HEK293 (cell line): ENCODE data around the gene ADRM1.

Source experiments
- GLIS2 ChIP-seq: fragments of 450-650 bp; formaldehyde crosslinking; IDR thresholded peaks from 2 replicates; pipeline ENCODE4 v1.5.1; 2016; ENCODE audit warnings: missing biosample characterization, missing genetic modification characterization
- HIC1 ChIP-seq: fragments of 450-650 bp; formaldehyde crosslinking; IDR thresholded peaks from 2 replicates; pipeline ENCODE4 v1.5.1; 2016; ENCODE audit warnings: missing biosample characterization, missing genetic modification characterization
- KLF7 ChIP-seq: fragments of 450-650 bp; formaldehyde crosslinking; IDR thresholded peaks from 2 replicates; pipeline ENCODE4 v1.5.1; 2016; ENCODE audit warnings: missing biosample characterization, missing genetic modification characterization, borderline replicate concordance
- SP3 ChIP-seq: fragments of 450-650 bp; formaldehyde crosslinking; IDR thresholded peaks from 2 replicates; pipeline ENCODE4 v1.5.1; 2016; ENCODE audit warnings: missing biosample characterization, missing genetic modification characterization
- ZBTB10 ChIP-seq: fragments of 450-650 bp; formaldehyde crosslinking; IDR thresholded peaks from 2 replicates; pipeline ENCODE4 v1.5.1; 2016; ENCODE audit warnings: missing biosample characterization, missing genetic modification characterization
- ZNF10 ChIP-seq: fragments of 450-650 bp; formaldehyde crosslinking; IDR thresholded peaks from 2 replicates; pipeline ENCODE4 v1.5.1; 2017; ENCODE audit warnings: missing biosample characterization, missing genetic modification characterization
- ZNF138 ChIP-seq: fragments of 450-650 bp; formaldehyde crosslinking; IDR thresholded peaks from 2 replicates; pipeline ENCODE4 v1.5.1; 2016; ENCODE audit warnings: missing biosample characterization, missing genetic modification characterization, borderline replicate concordance
- ZNF146 ChIP-seq: fragments of 450-650 bp; formaldehyde crosslinking; IDR thresholded peaks from 2 replicates; pipeline ENCODE4 v1.5.1; 2016; ENCODE audit warnings: missing biosample characterization, missing genetic modification characterization
- ZNF223 ChIP-seq: fragments of 450-650 bp; formaldehyde crosslinking; IDR thresholded peaks from 2 replicates; pipeline ENCODE4 v1.5.1; 2016; ENCODE audit warnings: missing biosample characterization, missing genetic modification characterization
- ZNF341 ChIP-seq: fragments of 450-650 bp; formaldehyde crosslinking; IDR thresholded peaks from 2 replicates; pipeline ENCODE4; 2016; ENCODE audit warnings: low read depth, missing biosample characterization, missing genetic modification characterization
- ZNF391 ChIP-seq: fragments of 450-650 bp; formaldehyde crosslinking; IDR thresholded peaks from 2 replicates; pipeline ENCODE4 v1.5.1; 2016; ENCODE audit warnings: low read depth, missing biosample characterization, missing genetic modification characterization, borderline replicate concordance
- ZNF449 ChIP-seq: fragments of 450-650 bp; formaldehyde crosslinking; IDR thresholded peaks from 2 replicates; pipeline ENCODE4 v1.5.1; 2017; ENCODE audit warnings: missing biosample characterization, mild to moderate bottlenecking, missing genetic modification characterization, moderate library complexity
- ZNF48 ChIP-seq: fragments of 450-650 bp; formaldehyde crosslinking; IDR thresholded peaks from 2 replicates; pipeline ENCODE4 v1.5.1; 2016; ENCODE audit warnings: missing biosample characterization, missing genetic modification characterization
- ZNF513 ChIP-seq: fragments of 450-650 bp; IDR thresholded peaks from 2 replicates; pipeline ENCODE4 v1.5.1; 2018; ENCODE audit warnings: missing biosample characterization, missing genetic modification characterization
- ZNF518A ChIP-seq: fragments of 450-650 bp; formaldehyde crosslinking; conservative IDR thresholded peaks from 2 replicates; pipeline ENCODE4 v1.5.1; 2016; ENCODE audit warnings: low read depth, missing biosample characterization, missing genetic modification characterization
- ZNF521 ChIP-seq: fragments of 450-650 bp; formaldehyde crosslinking; IDR thresholded peaks from 2 replicates; pipeline ENCODE4 v1.5.1; 2017; ENCODE audit warnings: missing biosample characterization, mild to moderate bottlenecking, missing genetic modification characterization
- ZNF639 ChIP-seq: fragments of 450-650 bp; formaldehyde crosslinking; IDR thresholded peaks from 2 replicates; pipeline ENCODE4 v1.5.1; 2016; ENCODE audit warnings: missing biosample characterization, missing genetic modification characterization
- ZNF747 ChIP-seq: fragments of 450-650 bp; formaldehyde crosslinking; IDR thresholded peaks from 2 replicates; pipeline ENCODE4 v1.5.1; 2016; ENCODE audit warnings: missing biosample characterization, missing genetic modification characterization
- ZSCAN16 ChIP-seq: fragments of 450-650 bp; formaldehyde crosslinking; IDR thresholded peaks from 2 replicates; pipeline ENCODE4 v1.5.1; 2016; ENCODE audit warnings: missing biosample characterization, missing genetic modification characterization
- ZSCAN18 ChIP-seq: fragments of 450-650 bp; formaldehyde crosslinking; IDR thresholded peaks from 2 replicates; pipeline ENCODE4 v1.5.1; 2016; ENCODE audit warnings: missing biosample characterization, missing genetic modification characterization
- ZSCAN5A ChIP-seq: fragments of 450-650 bp; formaldehyde crosslinking; IDR thresholded peaks from 2 replicates; pipeline ENCODE4 v1.5.1; 2016; ENCODE audit warnings: missing biosample characterization, missing genetic modification characterization

ADRM1 gene

GRCh38 chr20:62350098-62350628, 47.4 kb downstream of the ADRM1 start (continued):
- no peak for TF ChIP-seq ZNF639 (tag by site-specific recombination)
- no peak for TF ChIP-seq ZNF518A (tag by site-specific recombination)
- no peak for TF ChIP-seq ZNF747 (tag by site-specific recombination)
- peak; percentile 29 for TF ChIP-seq ZNF341 (tag by site-specific recombination)
- TF ChIP-seq ZNF391: no peak
- TF ChIP-seq GLIS2 (tag by site-specific recombination): peak; percentile 59; the same call in 1 of the 2 replicates
- no peak for TF ChIP-seq ZSCAN5A (tag by site-specific recombination)
- no peak for TF ChIP-seq SP3 (tag by site-specific recombination)
- no peak for TF ChIP-seq ZSCAN18
- no peak for TF ChIP-seq ZNF48 (tag by site-specific recombination)
- TF ChIP-seq ZNF449 (tag by site-specific recombination): peak; percentile 55; the same call in 1 of the 2 replicates
- TF ChIP-seq ZSCAN16: no peak
- TF ChIP-seq KLF7 (tag by site-specific recombination): no peak
- TF ChIP-seq HIC1: peak; percentile 42; the same call in 1 of the 2 replicates
- TF ChIP-seq ZNF521 (tag by site-specific recombination): no peak
- no peak for TF ChIP-seq ZNF513 (tag by site-specific recombination)
- TF ChIP-seq ZNF138 (tag by site-specific recombination): no peak
- TF ChIP-seq ZNF223 (tag by site-specific recombination): no peak
- TF ChIP-seq ZNF146 (tag by site-specific recombination): no peak
- 0 out of 2 replicates have a peak, but pooled peaks have one; percentile 23 for TF ChIP-seq ZNF10 (tag by site-specific recombination)
- peak; percentile 68 for TF ChIP-seq ZBTB10
